K562 (cell line): Measurements from ENCODE around the gene DHPS. TPM values are rescaled to one million over a fixed set of nuclear protein-coding genes. Genes with fewer than 3 reads are reported as not detected.

ENCODE experiments used
- ATAC-seq: fragments of 200-7000 bp; cut with Tn5 transposase; 3 replicates; pipeline ENCODE4 v1.9.1; 2020; ENCODE audit warnings: moderate library complexity
- BruUV-seq: library from RNA; stranded (reverse); fragments of 400-500 nt; replicated peaks from 2 replicates; lab custom pipeline; 2021; lab: Mats Ljungman, UMichigan
- CTCF ChIA-PET: fragments of 300-600 bp; formaldehyde crosslinking; extraction: SDS; loops from one replicate; lab custom pipeline; 2021; ENCODE audit warnings: low intra/inter-chr PET ratio; lab: Yijun Ruan, JAX
- POLR2A ChIA-PET: fragments of 300-600, 350-650 bp; sonication (Branson Sonifier 250); formaldehyde crosslinking; extraction: SDS; loops from one replicate; lab custom pipeline; 2021; ENCODE audit warnings: antibody characterized with exemption, inconsistent platforms; lab: Yijun Ruan, JAX
- DNase-seq, 4 experiments: peaks; one replicate each; pipeline versions ENCODE4 v3.0.0 to v3.0.0-alpha.2; 2011 to 2018; ENCODE audit warnings: low spot score in 3 of 4, mixed read lengths in 3 of 4; ENCODE audit errors: extremely low read depth in 1 of 4
- FAIRE-seq: peaks from 2 replicates; lab custom pipeline; 2011; peaks lifted over from hg19 to GRCh38; lab: Jason Lieb, UNC
- H2AFZ ChIP-seq: 2 replicates; pipeline ENCODE4 v1.6.0; 2011; ENCODE audit warnings: low read depth, low read length, control low read depth, inconsistent platforms
- H3K27ac ChIP-seq: fragments of 200-600 bp; 3 replicates; pipeline ENCODE4 v1.8.0; 2011; ENCODE audit warnings: low read depth, mild to moderate bottlenecking, control low read depth, inconsistent platforms, low read length, moderate library complexity, mixed read lengths; ENCODE audit errors: extremely low read depth
- H3K27me3 ChIP-seq, 2 experiments: fragments of 300-600 bp in 1 of 2; 2 replicates in 1 of 2; 3 replicates in 1 of 2; pipeline versions ENCODE4 v1.6.0 to v1.8.0; 2011; ENCODE audit warnings: inconsistent platforms in 2 of 2, low read length in 2 of 2, mild to moderate bottlenecking in 1 of 2, mixed read lengths in 1 of 2, moderate library complexity in 1 of 2; ENCODE audit not compliant: control insufficient read depth in 2 of 2, insufficient read depth in 2 of 2
- H3K36me3 ChIP-seq: fragments of 300-600 bp; 3 replicates; pipeline ENCODE4 v1.8.0; 2011; ENCODE audit warnings: mild to moderate bottlenecking, low read length, inconsistent platforms; ENCODE audit not compliant: control insufficient read depth, insufficient read depth
- H3K4me1 ChIP-seq, 2 experiments: fragments of 200-600 bp in 1 of 2; replicated peaks in 1 of 2; 2 replicates in 1 of 2; 3 replicates in 1 of 2; pipeline versions ENCODE4 v1.5.1 to v1.8.0; 2011; ENCODE audit warnings: inconsistent platforms in 2 of 2, low read length in 2 of 2, mild to moderate bottlenecking in 1 of 2, mixed read lengths in 1 of 2, moderate library complexity in 1 of 2; ENCODE audit not compliant: control insufficient read depth in 2 of 2, insufficient read depth in 2 of 2
- H3K4me2 ChIP-seq: 2 replicates; pipeline ENCODE4 v1.6.1; 2011; ENCODE audit warnings: low read length, control low read depth, inconsistent platforms, mixed read lengths; ENCODE audit not compliant: insufficient read depth
- H3K4me3 ChIP-seq: fragments of 200-600 bp; sonication (generic), shearing (Covaris generic); 2 replicates; pipeline ENCODE4 v1.5.1; 2016; ENCODE audit warnings: control low read depth, inconsistent platforms
- H3K79me2 ChIP-seq: fragments of 200-600 bp; 3 replicates; pipeline ENCODE4 v1.8.0; 2011; ENCODE audit warnings: low read length, inconsistent platforms; ENCODE audit not compliant: control insufficient read depth, insufficient read depth
- H3K9ac ChIP-seq, 2 experiments: 2 replicates each; pipeline versions ENCODE4 v1.6.0 to v1.6.1; 2011; ENCODE audit warnings: low read depth in 2 of 2, low read length in 2 of 2, control low read depth in 1 of 2, inconsistent platforms in 1 of 2, mild to moderate bottlenecking in 1 of 2, mixed read lengths in 1 of 2; ENCODE audit not compliant: insufficient read depth in 1 of 2
- H3K9me1 ChIP-seq: one replicate; pipeline ENCODE4 v1.6.0; 2011; ENCODE audit warnings: inconsistent platforms, mild to moderate bottlenecking, low read length, moderate library complexity; ENCODE audit not compliant: control insufficient read depth, insufficient read depth
- H3K9me3 ChIP-seq: replicated peaks from 2 replicates; pipeline ENCODE4 v1.5.1; 2011; ENCODE audit warnings: low read depth, low read length, inconsistent platforms; ENCODE audit not compliant: control insufficient read depth, insufficient read depth
- H4K20me1 ChIP-seq: replicated peaks from 2 replicates; pipeline ENCODE4 v1.6.1; 2011; ENCODE audit warnings: low read length, inconsistent platforms, mixed read lengths; ENCODE audit not compliant: control insufficient read depth, insufficient read depth
- E4F1 ChIP-seq: fragments of 250-450 bp; sonication (Bioruptor Pico); IDR thresholded peaks from 2 replicates; pipeline ENCODE4 v1.5.0; 2021; ENCODE audit warnings: mild to moderate bottlenecking, borderline replicate concordance
- ESRRA ChIP-seq: fragments of 450-650 bp; IDR thresholded peaks from 2 replicates; pipeline ENCODE4 v1.6.1; 2014; ENCODE audit warnings: low read depth, mild to moderate bottlenecking, moderate library complexity, borderline replicate concordance
- GABPA ChIP-seq: fragments of 200-800 bp; sonication (Bioruptor generic); conservative IDR thresholded peaks from 2 replicates; pipeline ENCODE4 v1.6.1; 2016; ENCODE audit warnings: low read depth, missing genetic modification characterization, missing compliant biosample characterization
- KDM5B ChIP-seq: fragments of 200-600 bp; sonication (generic); IDR thresholded peaks from 2 replicates; pipeline ENCODE4 v1.6.1; 2012; ENCODE audit warnings: low read depth, mild to moderate bottlenecking, moderate library complexity, low read length, control low read depth, inconsistent platforms; ENCODE audit not compliant: insufficient replicate concordance
- KHSRP ChIP-seq: fragments of 450-650 bp; IDR thresholded peaks from 2 replicates; pipeline ENCODE4 v1.6.1; 2017
- MAZ ChIP-seq, 2 experiments: fragments of 450-650 bp in 1 of 2; sonication (generic) in 1 of 2; formaldehyde crosslinking; IDR thresholded peaks in 1 of 2; conservative IDR thresholded peaks in 1 of 2; 2 replicates each; pipeline versions ENCODE4 v1.4.0 to v1.5.0; 2020; ENCODE audit warnings: mild to moderate bottlenecking in 1 of 2, missing genetic modification reagents in 1 of 2
- NR2F6 ChIP-seq: fragments of 450-650 bp; formaldehyde crosslinking; IDR thresholded peaks from 2 replicates; pipeline ENCODE4 v1.4.0; 2020; ENCODE audit warnings: mild to moderate bottlenecking
- POLR2AphosphoS5 ChIP-seq: IDR thresholded peaks from 2 replicates; pipeline ENCODE4 v1.6.1; 2011; ENCODE audit warnings: mild to moderate bottlenecking, low read depth, low read length, moderate library complexity; ENCODE audit not compliant: control insufficient read depth, insufficient read depth
- POLR2G ChIP-seq: fragments of 200-400 bp; formaldehyde crosslinking; IDR thresholded peaks from 2 replicates; pipeline ENCODE4 v1.6.1; 2017; ENCODE audit warnings: low read depth, mild to moderate bottlenecking, antibody characterized with exemption, low read length, moderate library complexity
- THRB ChIP-seq: fragments of 450-650 bp; formaldehyde crosslinking; conservative IDR thresholded peaks from 2 replicates; pipeline ENCODE4 v1.4.0; 2022; ENCODE audit warnings: mild to moderate bottlenecking, missing genetic modification characterization
- U2AF2 ChIP-seq: fragments of 200-400 bp; formaldehyde crosslinking; optimal IDR thresholded peaks from 2 replicates; pipeline ENCODE3; 2017; ENCODE audit warnings: low read depth, mild to moderate bottlenecking, low read length
- USF1 ChIP-seq: sonication (generic); formaldehyde crosslinking; IDR thresholded peaks from 2 replicates; pipeline ENCODE4 v1.9.0; 2022; ENCODE audit warnings: mild to moderate bottlenecking, missing genetic modification reagents
- ZNF655 ChIP-seq: fragments of 250-450 bp; sonication (Bioruptor Pico); IDR thresholded peaks from 2 replicates; pipeline ENCODE4 v1.5.0; 2021
- WGBS: fragments of 100-300 bp; shearing (Covaris generic); methylation state at CpG from one replicate; pipeline ENCODE4 v1.1.6; 2016; ENCODE audit warnings: low coverage, mixed read lengths; ENCODE audit not compliant: insufficient coverage; ENCODE audit errors: missing lambda C conversion rate; 5-methylcytosine and 5-hydroxymethylcytosine counted together
- in situ Hi-C: fragments of 300-500 bp; cut with MboI; formaldehyde crosslinking; loops from 4 replicates; pipeline ENCODE4 v1.15.0; 2018; ENCODE audit warnings: inconsistent platforms, mixed read lengths
- intact Hi-C: fragments of 100-400 bp; cut with micrococcal nuclease; formaldehyde crosslinking; loops from 2 replicates; pipeline ENCODE4 v1.14.2; 2022
- polyA plus RNA-seq, 8 experiments: library from polyadenylated mRNA; depleted of rRNA in 4 of 8; stranded (reverse) in 5 of 8; unstranded in 3 of 8; fragments of >200 nt; fragmentation: Nextera tagmentation in 2 of 8; fragmentation: Illumina TruSeq in 1 of 8; extraction: Ambion mirVana in 2 of 8; extraction: Trizol in 1 of 8; gene quantifications; 2 replicates each; pipeline versions ENCODE4 v1.2.1 to v1.2.3, GENCODE V29; 2011 to 2014; ENCODE audit warnings: inconsistent platforms in 1 of 8, missing spikeins in 1 of 8
- total RNA-seq, 7 experiments: library from RNA; depleted of rRNA in 6 of 7; stranded (reverse); fragments of >200 nt in 6 of 7; fragmentation: Illumina TruSeq in 2 of 7; extraction: Trizol in 2 of 7; gene quantifications; 2 replicates each; pipeline versions ENCODE4 v1.2.1 to v1.2.3, GENCODE V29; 2011 to 2021; ENCODE audit warnings: low replicate concordance in 1 of 7

Gene DHPS
- total and polyA plus RNA-seq, 9 of the 15 experiments (the other 6 are each of a cell fraction or from before 2014, with no cell fraction given): 47.1 to 110 (median 79.9) TPM

- DNase-seq (no peak), ATAC-seq (no peak), FAIRE-seq (peak; percentile 26)
- H2AFZ ChIP-seq: peak overlapping the region; percentile 98
- in situ Hi-C loops: loop anchor here (5.0 to 10.0 kb wide), 2 partner anchors 108 to 466 kb away; no protein-coding TSS in a partner anchor
- peak overlapping the region; percentile 74 for H3K4me3 ChIP-seq
- 21% methylated on average over 25 of the region's 26 CpGs for WGBS
- peak overlapping the region; percentile 88 for H3K4me2 ChIP-seq
- no TSS peak for BruUV-seq
- intact Hi-C loops: no loop called here
- H3K79me2 ChIP-seq: peaks cover 34% of the 10 kb centered on the region
- H3K4me1 ChIP-seq: peaks cover 18 to 51% of the 10 kb centered on the region in 2 experiments; a peak in 4 of 5 replicates
- H3K36me3 ChIP-seq: peaks cover 43% of the 10 kb centered on the region; the same call in 2 of the 3 replicates
- ChIA-PET POLR2A (interaction anchor here (0.8 to 4.7 kb wide), 3 partner anchors 10 to 125 kb away, joined by 3 to 39 read pairs (median 3); partner anchors contain the start of gene DHPS), CTCF (interaction anchor here (0.7 kb wide), 1 partner anchor 608 kb away, joined by 3 read pairs; no protein-coding TSS in a partner anchor)
- H4K20me1 ChIP-seq: peaks cover 5% of the 10 kb centered on the region; the same call in 1 of the 2 replicates
- H3K27ac ChIP-seq: peak overlapping the region; percentile 94
- peak overlapping the region; percentile 88 to 100 for H3K9ac ChIP-seq
- H3K9me1 ChIP-seq: no peaks in the 10 kb centered on the region
- no peaks in the 10 kb centered on the region for H3K9me3 ChIP-seq
- no peaks in the 10 kb centered on the region for H3K27me3 ChIP-seq
- no peak for TF ChIP-seq U2AF2
- no peak for TF ChIP-seq GABPA (tag)
- TF ChIP-seq KHSRP: no peak
- 0 out of 2 replicates have a peak, but pooled peaks have one; percentile 52 for TF ChIP-seq NR2F6 (CRISPR knock-in tag)
- TF ChIP-seq USF1 (CRISPR knock-in tag): no peak; the same call in 1 of the 2 replicates
- no peak for TF ChIP-seq ESRRA
- TF ChIP-seq THRB: 0 out of 2 replicates have a peak, but pooled peaks have one; percentile 16
- peak; percentile 60 for TF ChIP-seq POLR2G
- TF ChIP-seq KDM5B: peak; percentile 12
- TF ChIP-seq MAZ (CRISPR knock-in tag; conservative IDR thresholded peaks at IDR 0.05 in 1 of 2, IDR thresholded peaks at IDR 0.05 in 1 of 2): 0 out of 4 replicates have a peak, but pooled peaks of 1 of the 2 experiments have one; percentile 27
- peak; percentile 41; the same call in 1 of the 2 replicates for TF ChIP-seq POLR2AphosphoS5
- TF ChIP-seq E4F1: no peak
- TF ChIP-seq ZNF655 (CRISPR knock-in tag): no peak
Measured at GRCh38 chr19:12670159-12670928, 11.3 kb downstream of the DHPS start.
